ENCODE data around the gene FBL. TPM values are rescaled to one million over a fixed set of nuclear protein-coding genes. Genes with fewer than 3 reads are reported as not detected.

Gene FBL
- total and polyA plus RNA-seq, 2 of the 13 experiments (the other 11 are each of a cell fraction or from before 2014, with no cell fraction given), result 153 to 468 TPM

- H3K36me3 ChIP-seq (replicated peaks in 1 of 2; ENCODE audit: control insufficient read depth in 1 of 2, insufficient read depth in 2 of 2, low read length in 2 of 2), result peaks cover 14 to 37% of the 10 kb centered on the region in 2 experiments
- no peak for FAIRE-seq
- TF ChIP-seq ZNF7 (CRISPR knock-in tag; IDR thresholded peaks at IDR 0.05), result no peak
- TF ChIP-seq ZNF781 (CRISPR knock-in tag; IDR thresholded peaks at IDR 0.05; ENCODE audit: borderline replicate concordance, not compliant biosample characterization), result no peak
- no peak for TF ChIP-seq EHMT2 (IDR thresholded peaks at IDR 0.05; ENCODE audit: borderline replicate concordance, low read depth, low read length)
- TF ChIP-seq ZNF235 (CRISPR knock-in tag; IDR thresholded peaks at IDR 0.05; ENCODE audit: borderline replicate concordance), result no peak
- TF ChIP-seq CERS6 (CRISPR knock-in tag; IDR thresholded peaks at IDR 0.05), result no peak
- TF ChIP-seq ZNF850 (CRISPR knock-in tag; conservative IDR thresholded peaks at IDR 0.05), result no peak
- TF ChIP-seq, protein P1, sequence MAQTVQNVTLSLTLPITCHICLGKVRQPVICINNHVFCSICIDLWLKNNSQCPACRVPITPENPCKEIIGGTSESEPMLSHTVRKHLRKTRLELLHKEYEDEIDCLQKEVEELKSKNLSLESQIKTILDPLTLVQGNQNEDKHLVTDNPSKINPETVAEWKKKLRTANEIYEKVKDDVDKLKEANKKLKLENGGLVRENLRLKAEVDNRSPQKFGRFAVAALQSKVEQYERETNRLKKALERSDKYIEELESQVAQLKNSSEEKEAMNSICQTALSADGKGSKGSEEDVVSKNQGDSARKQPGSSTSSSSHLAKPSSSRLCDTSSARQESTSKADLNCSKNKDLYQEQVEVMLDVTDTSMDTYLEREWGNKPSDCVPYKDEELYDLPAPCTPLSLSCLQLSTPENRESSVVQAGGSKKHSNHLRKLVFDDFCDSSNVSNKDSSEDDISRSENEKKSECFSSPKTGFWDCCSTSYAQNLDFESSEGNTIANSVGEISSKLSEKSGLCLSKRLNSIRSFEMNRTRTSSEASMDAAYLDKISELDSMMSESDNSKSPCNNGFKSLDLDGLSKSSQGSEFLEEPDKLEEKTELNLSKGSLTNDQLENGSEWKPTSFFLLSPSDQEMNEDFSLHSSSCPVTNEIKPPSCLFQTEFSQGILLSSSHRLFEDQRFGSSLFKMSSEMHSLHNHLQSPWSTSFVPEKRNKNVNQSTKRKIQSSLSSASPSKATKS (CRISPR knock-in tag; IDR thresholded peaks at IDR 0.05), result no peak
- TF ChIP-seq ZNF562 (CRISPR knock-in tag; IDR thresholded peaks at IDR 0.05; ENCODE audit: borderline replicate concordance), result no peak
- TF ChIP-seq, protein P2, sequence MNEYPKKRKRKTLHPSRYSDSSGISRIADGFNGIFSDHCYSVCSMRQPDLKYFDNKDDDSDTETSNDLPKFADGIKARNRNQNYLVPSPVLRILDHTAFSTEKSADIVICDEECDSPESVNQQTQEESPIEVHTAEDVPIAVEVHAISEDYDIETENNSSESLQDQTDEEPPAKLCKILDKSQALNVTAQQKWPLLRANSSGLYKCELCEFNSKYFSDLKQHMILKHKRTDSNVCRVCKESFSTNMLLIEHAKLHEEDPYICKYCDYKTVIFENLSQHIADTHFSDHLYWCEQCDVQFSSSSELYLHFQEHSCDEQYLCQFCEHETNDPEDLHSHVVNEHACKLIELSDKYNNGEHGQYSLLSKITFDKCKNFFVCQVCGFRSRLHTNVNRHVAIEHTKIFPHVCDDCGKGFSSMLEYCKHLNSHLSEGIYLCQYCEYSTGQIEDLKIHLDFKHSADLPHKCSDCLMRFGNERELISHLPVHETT (CRISPR knock-in tag; conservative IDR thresholded peaks at IDR 0.05), result no peak
- TF ChIP-seq HOMEZ (CRISPR knock-in tag; IDR thresholded peaks at IDR 0.05; ENCODE audit: low read depth), result no peak
- no peak for TF ChIP-seq ZNF496 (CRISPR knock-in tag; IDR thresholded peaks at IDR 0.05; ENCODE audit: insufficient replicate concordance)
- TF ChIP-seq E2F1 (CRISPR knock-in tag; IDR thresholded peaks at IDR 0.05), result no peak
- no peak for TF ChIP-seq MAF1 (CRISPR knock-in tag; IDR thresholded peaks at IDR 0.05; ENCODE audit: borderline replicate concordance)
- no peak for TF ChIP-seq CREB1 (IDR thresholded peaks at IDR 0.05)
- no peak for TF ChIP-seq CREB1 (CRISPR knock-in tag; IDR thresholded peaks at IDR 0.05)
- no peak for TF ChIP-seq ZNF878 (CRISPR knock-in tag; IDR thresholded peaks at IDR 0.05)
- TF ChIP-seq ZNF337 (CRISPR knock-in tag; IDR thresholded peaks at IDR 0.05; ENCODE audit: borderline replicate concordance, low read depth), result no peak
- H3K27ac ChIP-seq (ENCODE audit: extremely low read length, insufficient read depth, low read length), result no peak overlapping the region
- H3K79me2 ChIP-seq (ENCODE audit: insufficient read depth, low read length), result peaks cover 72% of the 10 kb centered on the region
- H3K4me2 ChIP-seq (ENCODE audit: low read depth, low read length), result peak overlapping the region; percentile 96
- H4K20me1 ChIP-seq (ENCODE audit: insufficient read depth, low read length), result peaks cover 39% of the 10 kb centered on the region
- ChIA-PET CTCF (ENCODE audit: low intra/inter-chr PET ratio, low total read pairs) (interaction anchor here (1.0 to 1.6 kb wide), 2 partner anchors 50 to 78 kb away, joined by 5 read pairs; no protein-coding TSS in a partner anchor), POLR2A (no interaction called here)
- peaks cover 62% of the 10 kb centered on the region for H3K4me1 ChIP-seq (ENCODE audit: insufficient read depth, low read length)
- DNase-seq (ENCODE audit: low spot score), result no peak
- no peak overlapping the region for H2AFZ ChIP-seq (ENCODE audit: low read length)
- intact Hi-C loops (cut with micrococcal nuclease; ENCODE audit: unreplicated experiment), result no loop called here
- no peak for ATAC-seq
- WGBS (ENCODE audit: low lambda C conversion rate), result 87% methylated on average over 7 of the region's 7 CpGs
- no peaks in the 10 kb centered on the region for H3K9me3 ChIP-seq (ENCODE audit: low read length)
- no TSS peak for BruUV-seq (replicated peaks)
- peak overlapping the region; percentile 5; the same call in 1 of the 2 replicates for H3K9ac ChIP-seq (ENCODE audit: insufficient read depth, low read depth, low read length)
- H3K27me3 ChIP-seq (ENCODE audit: control insufficient read depth in 1 of 2, insufficient read depth in 2 of 2, low read length in 2 of 2), result no peaks in the 10 kb centered on the region; a peak in 1 of 5 replicates
- in situ Hi-C loops (cut with HindIII; ENCODE audit: extremely low pct_ligation_motif_present, low pct_unique_long_range_greater_than_20kb), result loop anchor here (5.0 kb wide), 1 partner anchor 51 kb away; no protein-coding TSS in a partner anchor
- peak overlapping the region in 1 of 3 experiments; percentile 17; a peak in 1 of 6 replicates for H3K4me3 ChIP-seq (replicated peaks in 1 of 3; ENCODE audit: insufficient read depth in 1 of 3, low read depth in 2 of 3, low read length in 3 of 3)
These were observed 3.3 kb downstream of the FBL start for GRCh38 chr19:39842693-39843435.
